ENCODE measurements around the gene VSIG2.

VSIG2 gene

DNA sequence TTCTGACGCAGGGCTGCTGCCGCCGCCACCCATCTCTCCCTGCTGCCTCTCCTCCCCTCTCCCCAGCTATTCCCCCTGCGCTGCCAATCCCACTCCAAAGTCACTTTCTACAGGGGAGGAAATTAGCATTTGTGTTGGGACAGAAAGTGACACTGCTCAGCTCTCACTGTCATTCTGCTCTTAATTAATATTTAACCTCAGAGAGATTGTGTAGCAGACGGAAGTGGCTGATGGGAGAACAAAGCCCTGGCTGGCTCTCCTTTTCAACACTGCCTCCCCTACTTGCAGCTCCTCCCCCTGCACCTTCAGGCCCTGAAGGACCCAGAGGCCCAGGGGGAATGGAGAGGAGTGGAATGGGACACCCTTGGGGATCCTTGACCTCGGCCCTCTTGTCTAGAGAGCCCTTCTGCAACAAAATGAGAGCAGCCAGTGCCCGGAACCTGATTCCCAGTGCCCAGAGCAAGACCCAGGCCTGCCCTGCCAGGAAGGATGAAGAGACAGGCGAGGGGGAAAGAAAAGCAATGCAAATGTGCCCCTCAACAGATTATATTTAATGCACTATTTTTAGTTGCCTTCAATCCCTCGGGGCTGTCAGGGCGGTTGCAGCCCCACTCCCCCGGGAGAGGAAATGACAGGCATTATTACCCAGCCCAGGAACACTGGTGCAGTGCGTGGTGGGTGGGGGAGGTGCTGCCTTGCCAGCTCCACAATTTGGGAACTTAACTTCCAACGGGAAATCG, 26.9 kb downstream of the VSIG2 start:
- DNase-seq (ENCODE audit: low spot score), result peak; percentile 56
- TF ChIP-seq, protein P1, sequence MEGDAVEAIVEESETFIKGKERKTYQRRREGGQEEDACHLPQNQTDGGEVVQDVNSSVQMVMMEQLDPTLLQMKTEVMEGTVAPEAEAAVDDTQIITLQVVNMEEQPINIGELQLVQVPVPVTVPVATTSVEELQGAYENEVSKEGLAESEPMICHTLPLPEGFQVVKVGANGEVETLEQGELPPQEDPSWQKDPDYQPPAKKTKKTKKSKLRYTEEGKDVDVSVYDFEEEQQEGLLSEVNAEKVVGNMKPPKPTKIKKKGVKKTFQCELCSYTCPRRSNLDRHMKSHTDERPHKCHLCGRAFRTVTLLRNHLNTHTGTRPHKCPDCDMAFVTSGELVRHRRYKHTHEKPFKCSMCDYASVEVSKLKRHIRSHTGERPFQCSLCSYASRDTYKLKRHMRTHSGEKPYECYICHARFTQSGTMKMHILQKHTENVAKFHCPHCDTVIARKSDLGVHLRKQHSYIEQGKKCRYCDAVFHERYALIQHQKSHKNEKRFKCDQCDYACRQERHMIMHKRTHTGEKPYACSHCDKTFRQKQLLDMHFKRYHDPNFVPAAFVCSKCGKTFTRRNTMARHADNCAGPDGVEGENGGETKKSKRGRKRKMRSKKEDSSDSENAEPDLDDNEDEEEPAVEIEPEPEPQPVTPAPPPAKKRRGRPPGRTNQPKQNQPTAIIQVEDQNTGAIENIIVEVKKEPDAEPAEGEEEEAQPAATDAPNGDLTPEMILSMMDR (IDR thresholded peaks at IDR 0.05; ENCODE audit: extremely low read depth, insufficient read depth, missing control alignments), result no peak
- in situ Hi-C loops (cut with MboI; ENCODE audit: low pct_unique_long_range_greater_than_20kb, low sequenced_read_pairs, unreplicated experiment), result no loop called here

DNA sequence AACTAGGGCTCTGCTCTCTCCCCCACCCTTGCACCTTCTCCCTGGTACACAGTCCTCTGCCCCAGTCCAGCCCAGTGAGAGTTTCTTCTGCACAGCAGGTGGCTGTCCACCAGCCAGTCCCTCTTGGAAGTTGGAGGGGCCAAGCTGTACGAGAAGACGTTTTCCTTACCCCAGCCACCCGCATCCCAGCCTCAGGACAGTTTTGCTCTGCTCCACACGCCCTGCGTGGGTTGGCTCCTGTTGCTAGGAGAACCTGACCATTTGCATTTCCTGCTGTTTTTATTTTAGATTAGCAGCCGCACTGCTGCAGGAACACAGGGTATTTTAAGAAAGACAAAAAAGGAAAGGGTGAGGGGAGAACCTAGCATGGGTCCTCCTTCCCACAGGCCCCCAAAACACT, 29.9 kb downstream of the VSIG2 start:
- no peak for DNase-seq (ENCODE audit: low spot score)
- in situ Hi-C loops (cut with MboI; ENCODE audit: low pct_unique_long_range_greater_than_20kb, low sequenced_read_pairs, unreplicated experiment), result no loop called here
- TF ChIP-seq, protein P1 (IDR thresholded peaks at IDR 0.05; ENCODE audit: extremely low read depth, insufficient read depth, missing control alignments), result no peak

DNA sequence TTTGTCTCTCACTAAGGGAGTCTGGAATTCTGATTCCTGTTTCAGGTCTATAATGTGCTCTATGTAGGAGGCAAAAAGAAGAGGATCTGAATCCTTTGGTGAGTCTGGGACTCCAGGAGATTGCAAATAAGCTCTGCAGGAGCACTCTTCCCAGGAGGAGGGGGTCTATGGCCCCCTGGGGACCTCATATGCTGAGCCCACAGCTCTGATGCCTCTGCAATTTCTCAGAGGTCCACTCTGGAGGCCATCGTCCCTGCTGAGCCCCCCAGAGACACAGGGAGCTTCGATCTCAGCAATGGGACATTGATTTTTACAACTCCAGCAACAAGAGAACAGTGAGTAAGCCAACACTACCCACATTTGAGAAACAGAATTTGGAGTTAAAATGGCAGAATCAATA, 32.5 kb downstream of the VSIG2 start:
- in situ Hi-C loops (cut with MboI; ENCODE audit: low pct_unique_long_range_greater_than_20kb, low sequenced_read_pairs, unreplicated experiment), result no loop called here
- TF ChIP-seq, protein P1 (IDR thresholded peaks at IDR 0.05; ENCODE audit: extremely low read depth, insufficient read depth, missing control alignments), result no peak
- no peak for DNase-seq (ENCODE audit: low spot score)

DNA sequence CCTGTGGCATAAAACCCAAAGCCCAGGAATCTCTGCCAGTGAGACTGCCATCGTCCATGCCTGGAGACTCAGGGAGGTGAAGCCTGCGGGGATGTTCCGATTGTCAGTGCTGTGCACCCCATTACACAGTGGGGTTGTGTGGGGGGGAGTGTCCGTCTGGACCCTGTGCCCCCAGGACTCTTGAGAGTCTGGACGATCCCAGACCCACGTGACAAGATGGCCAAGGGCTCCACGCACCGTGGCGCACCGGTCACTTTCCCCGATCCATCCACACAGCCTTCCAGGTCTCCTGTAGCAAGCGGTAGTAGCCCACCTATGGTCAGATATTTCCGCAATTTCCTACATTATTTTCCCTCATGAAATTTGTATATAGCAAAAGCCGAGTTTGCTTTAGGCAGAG, 33.3 kb downstream of the VSIG2 start:
- TF ChIP-seq, protein P1 (IDR thresholded peaks at IDR 0.05; ENCODE audit: extremely low read depth, insufficient read depth, missing control alignments), result no peak
- in situ Hi-C loops (cut with MboI; ENCODE audit: low pct_unique_long_range_greater_than_20kb, low sequenced_read_pairs, unreplicated experiment), result no loop called here
- DNase-seq (ENCODE audit: low spot score), result no peak

DNA sequence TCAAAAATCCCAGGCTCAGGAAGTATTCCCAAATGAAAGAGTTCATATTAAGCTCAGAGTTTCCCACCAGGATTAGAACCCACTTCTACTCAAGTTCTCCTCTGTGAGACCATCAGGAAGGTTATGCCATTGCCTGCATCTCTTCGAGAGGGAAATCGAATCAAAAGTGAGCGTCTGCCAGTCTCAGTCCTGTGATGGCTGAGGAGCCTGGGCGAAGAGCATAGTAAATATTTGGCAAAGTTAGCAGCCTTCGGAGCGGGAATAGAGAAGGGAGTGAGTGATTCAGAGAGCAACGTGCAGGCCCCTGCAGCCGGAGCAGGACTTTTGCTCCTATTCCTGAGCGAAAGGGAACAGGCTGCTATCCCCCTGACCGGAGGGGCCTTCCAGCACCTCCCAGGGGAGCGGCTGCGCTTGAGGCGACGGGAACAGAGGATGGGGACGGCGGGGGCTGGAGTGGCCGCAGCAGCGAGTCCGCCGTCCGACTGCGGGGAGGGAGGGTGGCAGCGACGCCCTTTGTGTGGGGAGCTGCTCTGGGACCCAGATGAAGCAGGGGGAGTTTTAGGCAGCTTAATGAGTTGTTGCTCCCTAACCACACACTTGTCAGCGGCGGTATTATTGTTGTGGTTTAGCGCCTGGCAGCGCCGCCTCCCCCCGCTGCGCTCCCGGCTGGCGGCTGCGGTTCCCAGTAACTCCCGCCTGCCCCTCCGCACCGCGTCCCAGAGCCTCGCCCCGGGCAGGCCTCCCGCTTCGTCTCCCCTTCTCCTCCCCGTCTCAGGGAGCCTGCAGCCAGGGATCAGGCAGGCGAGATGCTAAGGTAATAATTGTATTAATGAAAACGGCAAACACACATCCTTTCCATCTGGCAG, 34.0 kb downstream of the VSIG2 start:
- TF ChIP-seq, protein P1 (IDR thresholded peaks at IDR 0.05; ENCODE audit: extremely low read depth, insufficient read depth, missing control alignments), result no peak
- no peak for DNase-seq (ENCODE audit: low spot score)
- in situ Hi-C loops (cut with MboI; ENCODE audit: low pct_unique_long_range_greater_than_20kb, low sequenced_read_pairs, unreplicated experiment), result no loop called here

DNA sequence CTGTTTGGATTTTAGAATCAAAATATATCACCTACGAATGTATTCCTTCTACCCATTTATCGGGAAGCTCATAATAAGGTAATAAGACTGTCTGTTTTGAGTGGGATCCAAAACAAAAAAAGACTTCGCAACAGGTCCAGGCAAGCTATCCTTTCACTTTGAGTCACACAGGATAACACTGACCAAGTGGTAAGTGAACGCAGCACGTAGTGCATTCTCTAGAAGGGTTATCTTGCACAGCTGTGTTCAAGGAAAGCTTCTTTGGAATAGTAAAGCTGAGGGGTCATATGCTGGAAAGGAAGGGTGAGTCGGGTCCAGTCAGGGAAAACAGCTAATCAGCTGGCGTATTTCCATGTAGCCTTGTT, 34.7 kb downstream of the VSIG2 start:
- DNase-seq (ENCODE audit: low spot score), result peak; percentile 48
- in situ Hi-C loops (cut with MboI; ENCODE audit: low pct_unique_long_range_greater_than_20kb, low sequenced_read_pairs, unreplicated experiment), result no loop called here
- TF ChIP-seq, protein P1 (IDR thresholded peaks at IDR 0.05; ENCODE audit: extremely low read depth, insufficient read depth, missing control alignments), result no peak
